ENCODE data around the gene KLHL10.
"Not testable (repeated sequence)": the region's sequence is repeated elsewhere in the genome, so short reads cannot be mapped to it uniquely, and the experiment has no call there.

The KLHL10 gene

GRCh38 chr17:41851382-41851781 lies 13.8 kb downstream of the KLHL10 start:
- DNase-seq (ENCODE audit: low spot score), result peak; percentile 20

- DNase-seq (ENCODE audit: low spot score), result no peak
Measured at GRCh38 chr17:41860254-41860931, 22.8 kb downstream of the KLHL10 start.

- no peak for DNase-seq (ENCODE audit: low spot score)
Measured at GRCh38 chr17:41863074-41863848, 25.6 kb downstream of the KLHL10 start.

- no peak for DNase-seq (ENCODE audit: low spot score)
Measured at GRCh38 chr17:41864498-41864835, 26.8 kb downstream of the KLHL10 start.

- DNase-seq (ENCODE audit: low spot score), result peak; percentile 92
Measured at GRCh38 chr17:41864836-41865595, 27.4 kb downstream of the KLHL10 start, which contains the start of gene KLHL11. Gene KLHL11, minus strand, starts transcription at chr17:41865423. Its CDS starts 53 bp downstream, at chr17:41865370.

- no peak for DNase-seq (ENCODE audit: low spot score)
Measured at GRCh38 chr17:41865596-41865893, 27.9 kb downstream of the KLHL10 start.

- DNase-seq (ENCODE audit: low spot score), result no peak
Measured at GRCh38 chr17:41868568-41868967, 30.9 kb downstream of the KLHL10 start.

GRCh38 chr17:41869426-41869825 lies 31.8 kb downstream of the KLHL10 start:
- no peak for DNase-seq (ENCODE audit: low spot score)

- DNase-seq (ENCODE audit: low spot score), result no peak
Measured at GRCh38 chr17:41870097-41870496, 32.5 kb downstream of the KLHL10 start.

GRCh38 chr17:41870627-41871026 lies 33.0 kb downstream of the KLHL10 start:
- DNase-seq (ENCODE audit: low spot score), result no peak

- no peak for DNase-seq (ENCODE audit: low spot score)
Measured at GRCh38 chr17:41871789-41872188, 34.2 kb downstream of the KLHL10 start.

- DNase-seq (ENCODE audit: low spot score), result no peak
Measured at GRCh38 chr17:41873559-41874292, 36.1 kb downstream of the KLHL10 start.

GRCh38 chr17:41874293-41874670 lies 36.7 kb downstream of the KLHL10 start:
- not testable (repeated sequence) for DNase-seq (ENCODE audit: low spot score)

- DNase-seq (ENCODE audit: low spot score), result no peak
Measured at GRCh38 chr17:41880130-41880529, 42.5 kb downstream of the KLHL10 start.

GRCh38 chr17:41882756-41883155 lies 45.1 kb downstream of the KLHL10 start:
- no peak for DNase-seq (ENCODE audit: low spot score)

GRCh38 chr17:41885733-41886132 lies 48.1 kb downstream of the KLHL10 start:
- no peak for DNase-seq (ENCODE audit: low spot score)

- no peak for DNase-seq (ENCODE audit: low spot score)
Measured at GRCh38 chr17:41888332-41888965, 50.8 kb downstream of the KLHL10 start.

GRCh38 chr17:41891135-41892020 lies 53.8 kb downstream of the KLHL10 start:
- peak; percentile 55 for DNase-seq (ENCODE audit: low spot score)

- no peak for DNase-seq (ENCODE audit: low spot score)
Measured at GRCh38 chr17:41892021-41892376, 54.4 kb downstream of the KLHL10 start.

- no peak for DNase-seq (ENCODE audit: low spot score)
Measured at GRCh38 chr17:41893384-41893783, 55.8 kb downstream of the KLHL10 start.

- peak; percentile 97 for DNase-seq (ENCODE audit: low spot score)
Measured at GRCh38 chr17:41894791-41895331, 57.2 kb downstream of the KLHL10 start.

All from kidney tubule cell (primary cell).